Liver (tissue), 9 donors: Measurements from ENCODE around the gene NOTCH4. TPM values are rescaled to one million over a fixed set of nuclear protein-coding genes. Genes with fewer than 3 reads are reported as not detected.

ENCODE experiments used
- DNase-seq: peaks from one replicate; pipeline ENCODE4 v3.0.0-alpha.2; 2017; ENCODE audit warnings: low spot score
- H3K27ac ChIP-seq, 2 donors: one replicate each; pipeline ENCODE4 v1.7.0; 2013; ENCODE audit warnings: inconsistent platforms in 2 of 2, low read length in 2 of 2, control low read depth in 1 of 2, low read depth in 1 of 2, mild to moderate bottlenecking in 1 of 2
- H3K27me3 ChIP-seq, 4 donors: one replicate each; pipeline versions ENCODE4 v1.6.1 to v1.7.0; 2013; ENCODE audit warnings: low read length in 3 of 4, inconsistent platforms in 1 of 4, mild to moderate bottlenecking in 1 of 4, moderate library complexity in 1 of 4; ENCODE audit not compliant: control insufficient read depth in 4 of 4, insufficient read depth in 4 of 4
- H3K36me3 ChIP-seq, 4 donors: one replicate each; pipeline versions ENCODE4 v1.6.1 to v1.7.0; 2013; ENCODE audit warnings: low read length in 3 of 4, mild to moderate bottlenecking in 3 of 4, low read depth in 1 of 4, moderate library complexity in 1 of 4; ENCODE audit not compliant: control insufficient read depth in 4 of 4, insufficient read depth in 3 of 4
- H3K4me1 ChIP-seq, 4 donors: one replicate each; pipeline versions ENCODE4 v1.6.1 to v1.7.0; 2013; ENCODE audit warnings: low read length in 3 of 4, mild to moderate bottlenecking in 3 of 4, moderate library complexity in 1 of 4; ENCODE audit not compliant: control insufficient read depth in 4 of 4, insufficient read depth in 4 of 4
- H3K4me3 ChIP-seq, 3 donors: one replicate each; pipeline versions ENCODE4 v1.6.1 to v1.7.0; 2013; ENCODE audit warnings: low read length in 3 of 3, control low read depth in 1 of 3, low read depth in 1 of 3, mild to moderate bottlenecking in 1 of 3
- H3K9ac ChIP-seq, 2 donors: one replicate each; pipeline ENCODE4 v1.7.0; 2013; ENCODE audit warnings: low read length in 2 of 2, mild to moderate bottlenecking in 2 of 2, moderate library complexity in 2 of 2, control low read depth in 1 of 2, low read depth in 1 of 2
- H3K9me3 ChIP-seq, 4 donors: one replicate each; pipeline versions ENCODE4 v1.6.1 to v1.7.0; 2013; ENCODE audit warnings: low read length in 3 of 4; ENCODE audit not compliant: control insufficient read depth in 4 of 4
- ATF3 ChIP-seq: IDR thresholded peaks from 2 replicates; pipeline ENCODE4 v1.6.1; 2016; ENCODE audit warnings: antibody characterized with exemption
- CTCF ChIP-seq: fragments of 150-350 bp; IDR thresholded peaks from 2 replicates; pipeline ENCODE4 v1.5.1; 2017; ENCODE audit warnings: improper control_type of control experiment, low read depth, low read length; ENCODE audit not compliant: missing input control
- EGR1 ChIP-seq, 2 donors: IDR thresholded peaks; 2 replicates each; pipeline ENCODE4 v1.6.1; 2016 to 2018; ENCODE audit warnings: antibody characterized with exemption in 2 of 2, low read depth in 2 of 2
- FOXA1 ChIP-seq: IDR thresholded peaks from 2 replicates; pipeline ENCODE4 v1.6.1; 2016; ENCODE audit warnings: antibody characterized with exemption
- FOXA2 ChIP-seq: IDR thresholded peaks from 2 replicates; pipeline ENCODE4 v1.6.1; 2016; ENCODE audit warnings: antibody characterized with exemption
- GABPA ChIP-seq, 2 donors: IDR thresholded peaks in 1 of 2; conservative IDR thresholded peaks in 1 of 2; 2 replicates each; pipeline ENCODE4 v1.6.1; 2016; ENCODE audit warnings: antibody characterized with exemption in 2 of 2, mild to moderate bottlenecking in 1 of 2, moderate library complexity in 1 of 2
- HNF4A ChIP-seq, 2 donors: conservative IDR thresholded peaks; 2 replicates each; pipeline ENCODE4 v1.6.1; 2016; ENCODE audit warnings: antibody characterized with exemption in 2 of 2, mild to moderate bottlenecking in 2 of 2
- HNF4G ChIP-seq: IDR thresholded peaks from 2 replicates; pipeline ENCODE4 v1.6.1; 2016; ENCODE audit warnings: antibody characterized with exemption
- JUND ChIP-seq, 2 donors: IDR thresholded peaks; 2 replicates each; pipeline ENCODE4 v1.6.1; 2016; ENCODE audit warnings: antibody characterized with exemption in 2 of 2
- MAX ChIP-seq: IDR thresholded peaks from 2 replicates; pipeline ENCODE4 v1.6.1; 2016; ENCODE audit warnings: antibody characterized with exemption
- NR2F2 ChIP-seq: IDR thresholded peaks from 2 replicates; pipeline ENCODE4 v1.6.1; 2016; ENCODE audit warnings: antibody characterized with exemption
- RAD21 ChIP-seq, 2 donors: IDR thresholded peaks; 2 replicates each; pipeline ENCODE4 v1.6.1; 2016; ENCODE audit warnings: antibody characterized with exemption in 2 of 2, mild to moderate bottlenecking in 2 of 2
- REST ChIP-seq: IDR thresholded peaks from 2 replicates; pipeline ENCODE4 v1.6.1; 2016; ENCODE audit warnings: antibody characterized with exemption, mild to moderate bottlenecking
- RXRA ChIP-seq, 2 donors: IDR thresholded peaks; 2 replicates each; pipeline ENCODE4 v1.6.1; 2017 to 2018; ENCODE audit warnings: antibody characterized with exemption in 2 of 2, mild to moderate bottlenecking in 1 of 2
- SP1 ChIP-seq: IDR thresholded peaks from 2 replicates; pipeline ENCODE4 v1.6.1; 2018; ENCODE audit warnings: antibody characterized with exemption, mild to moderate bottlenecking
- TAF1 ChIP-seq: conservative IDR thresholded peaks from 2 replicates; pipeline ENCODE4 v1.6.1; 2016; ENCODE audit warnings: antibody characterized with exemption, mild to moderate bottlenecking
- YY1 ChIP-seq: IDR thresholded peaks from 2 replicates; pipeline ENCODE4 v1.6.1; 2016; ENCODE audit warnings: antibody characterized with exemption, mild to moderate bottlenecking
- ZBTB33 ChIP-seq: IDR thresholded peaks from 2 replicates; pipeline ENCODE4 v1.6.1; 2016; ENCODE audit warnings: antibody characterized with exemption
- WGBS: extraction: QIAGEN DNeasy Blood & Tissue Kit; methylation state at CpG from one replicate; pipeline ENCODE4 v1.1.7; 2013; 5-methylcytosine and 5-hydroxymethylcytosine counted together
- polyA plus RNA-seq, 2 donors: library from polyadenylated mRNA; stranded (reverse) in 1 of 2; unstranded in 1 of 2; fragments of 200-250 nt in 1 of 2; fragments of >200 nt in 1 of 2; fragmentation: Nextera tagmentation in 1 of 2; extraction: Ambion mirVana in 1 of 2; gene quantifications; one replicate each; pipeline versions ENCODE4 v1.2.1 to v1.2.3, GENCODE V29; 2013 to 2015
- total RNA-seq, 2 donors: library from RNA; depleted of rRNA; stranded (reverse); fragments of >200 nt; gene quantifications; one replicate each; pipeline ENCODE4 v1.2.3, GENCODE V29; 2014
- donor health status: healthy.
- donor health status: healthy.
- donor health status: healthy.
- donor health status: healthy.
- donor health status: healthy.

NOTCH4 gene
- total and polyA plus RNA-seq, 4 donors = 2.6 to 15.1 (median 8.8) TPM

- under 1% methylated on average over 20 of the region's 20 CpGs for WGBS
- no peaks in the 10 kb centered on the region for H3K9me3 ChIP-seq
- peak overlapping the region; percentile 30 to 81 for H3K9ac ChIP-seq
- TF ChIP-seq EGR1 (IDR thresholded peaks at IDR 0.05; ENCODE audit: low read depth in 2 of 2) = no peak
- no peak for TF ChIP-seq ZBTB33
- TF ChIP-seq NR2F2 = no peak
- peak; percentile 97 for TF ChIP-seq YY1
- TF ChIP-seq JUND (IDR thresholded peaks at IDR 0.05) = no peak
- TF ChIP-seq MAX = no peak
- TF ChIP-seq GABPA (IDR thresholded peaks at IDR 0.05 in 1 of 2, conservative IDR thresholded peaks at IDR 0.05 in 1 of 2) = no peak
- peak; percentile 56 for TF ChIP-seq TAF1
- TF ChIP-seq HNF4A (conservative IDR thresholded peaks at IDR 0.05) = no peak
- TF ChIP-seq HNF4G = no peak
- no peak for TF ChIP-seq FOXA2
- TF ChIP-seq SP1 = no peak
- peak in 1 of 2 donors; percentile 69 for TF ChIP-seq RXRA (IDR thresholded peaks at IDR 0.05)
- no peak for TF ChIP-seq ATF3
- TF ChIP-seq CTCF = no peak
- TF ChIP-seq REST = peak; percentile 49
- TF ChIP-seq FOXA1 = no peak
- TF ChIP-seq RAD21 (IDR thresholded peaks at IDR 0.05) = no peak
- H3K27me3 ChIP-seq = no peaks in the 10 kb centered on the region
- H3K4me3 ChIP-seq = peak overlapping the region; percentile 26 to 96 (median 73)
- peaks cover 0 to 10% (median 5%) of the 10 kb centered on the region in 4 donors for H3K36me3 ChIP-seq
- H3K4me1 ChIP-seq = peaks cover 0 to 50% (median 42%) of the 10 kb centered on the region in 4 donors
- peak overlapping the region; percentile 95 to 96 for H3K27ac ChIP-seq
- DNase-seq = peak; percentile 45
Measured at GRCh38 chr6:32177183-32177787, 46.6 kb downstream of the NOTCH4 start.
